Cerebellar nuclear complex (tissue), 1 donor: ENCODE results near the gene TMEM116.
"Not testable (repeated sequence)": the region's sequence is repeated elsewhere in the genome, so short reads cannot be mapped to it uniquely, and the experiment has no call there.

ENCODE experiments used
- DNase-seq, 2 experiments: peaks; one replicate each; lab custom pipeline; 2025; lab: John Stamatoyannopoulos, UW

Gene TMEM116

GRCh38 chr12:112012775-112013600 lies at the start of gene TMEM116, which contains the start of gene ERP29:
TMEM116 (minus strand) TSS chr12:112013165; CDS start chr12:112005270, 7,895 bp downstream.
ERP29 (plus strand) TSS chr12:112013426; CDS start chr12:112013466, 40 bp downstream.
- DNase-seq, result peak; percentile 64 to 93

GRCh38 chr12:112061137-112061536 lies 48.2 kb upstream of the TMEM116 start:
- no peak for DNase-seq

GRCh38 chr12:112049351-112049750 lies 36.4 kb upstream of the TMEM116 start:
- no peak for DNase-seq

- DNase-seq, result no peak
These were observed 33.0 kb upstream of the TMEM116 start for GRCh38 chr12:112046003-112046402.

- DNase-seq, result not testable (repeated sequence)
These were observed 23.6 kb upstream of the TMEM116 start for GRCh38 chr12:112036614-112037013.

- no peak for DNase-seq
These were observed 22.3 kb upstream of the TMEM116 start for GRCh38 chr12:112035219-112035785.

- no peak for DNase-seq
These were observed 19.3 kb upstream of the TMEM116 start for GRCh38 chr12:112032292-112032691.

- no peak for DNase-seq
These were observed 18.5 kb upstream of the TMEM116 start for GRCh38 chr12:112031472-112031871.

GRCh38 chr12:112029301-112029700 lies 16.3 kb upstream of the TMEM116 start:
- DNase-seq, result no peak

- no peak for DNase-seq
These were observed 12.9 kb upstream of the TMEM116 start for GRCh38 chr12:112025808-112026375.

GRCh38 chr12:112023759-112024396 lies 10.9 kb upstream of the TMEM116 start:
- no peak for DNase-seq

GRCh38 chr12:112022241-112023016 lies 9.5 kb upstream of the TMEM116 start:
- DNase-seq, result no peak

- no peak for DNase-seq
These were observed 8.0 kb upstream of the TMEM116 start for GRCh38 chr12:112020947-112021457.

GRCh38 chr12:112018571-112019237 lies 5.7 kb upstream of the TMEM116 start:
- DNase-seq, result no peak

GRCh38 chr12:112017041-112017440 lies 4.1 kb upstream of the TMEM116 start:
- DNase-seq, result no peak

- no peak for DNase-seq
These were observed 3.0 kb upstream of the TMEM116 start for GRCh38 chr12:112015938-112016337.

- peak in 1 of 2 experiments; percentile 67 for DNase-seq
These were observed 837 bp upstream of the TMEM116 start for GRCh38 chr12:112013601-112014402.

- no peak for DNase-seq
These were observed 1.3 kb downstream of the TMEM116 start for GRCh38 chr12:112011685-112012084.

GRCh38 chr12:112010415-112011344 lies 2.3 kb downstream of the TMEM116 start:
- DNase-seq, result no peak
